Measurements from ENCODE around the gene TRIM14.
"Not testable (repeated sequence)": the region's sequence is repeated elsewhere in the genome, so short reads cannot be mapped to it uniquely, and the experiment has no call there.

The TRIM14 gene

DNA sequence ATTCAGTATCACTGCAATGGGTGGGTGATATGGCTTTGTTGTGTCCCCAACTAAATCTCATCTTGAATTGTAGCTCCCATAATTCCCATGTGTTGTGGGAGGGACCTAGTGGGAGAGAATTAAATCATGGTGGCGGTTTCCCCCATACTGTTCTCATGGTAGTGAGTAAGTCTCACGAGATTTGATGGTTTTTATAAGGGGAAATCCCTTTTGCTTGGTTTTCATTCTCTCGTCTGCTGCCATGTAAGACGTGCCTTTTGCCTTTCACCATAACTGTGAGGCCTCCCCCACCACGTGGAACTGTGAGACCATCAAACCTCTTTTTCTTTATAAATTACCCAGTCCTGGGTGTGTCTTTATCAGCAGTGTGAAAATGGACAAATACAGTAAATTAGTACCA lies 72.0 kb downstream of the TRIM14 start:
- no peak for DNase-seq (ENCODE audit: low read depth)

DNA sequence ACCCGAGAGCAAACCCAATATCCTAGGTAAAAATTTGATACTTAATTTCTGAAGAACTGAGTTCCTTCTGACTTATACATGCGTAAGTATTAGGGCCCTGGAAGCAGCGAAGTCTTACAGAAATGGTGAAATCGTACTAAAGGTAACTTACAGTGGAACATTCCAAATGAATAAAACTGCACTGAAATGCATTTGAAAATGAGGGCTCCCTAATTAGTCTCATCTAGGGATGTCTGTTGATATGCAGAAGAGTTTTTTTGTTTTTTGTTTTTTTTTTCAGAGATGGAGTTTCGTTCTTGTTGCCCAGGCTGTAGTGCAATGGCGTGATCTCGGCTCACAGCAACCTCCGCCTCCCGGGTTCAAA lies 72.9 kb downstream of the TRIM14 start:
- no peak for DNase-seq (ENCODE audit: low read depth)

DNA sequence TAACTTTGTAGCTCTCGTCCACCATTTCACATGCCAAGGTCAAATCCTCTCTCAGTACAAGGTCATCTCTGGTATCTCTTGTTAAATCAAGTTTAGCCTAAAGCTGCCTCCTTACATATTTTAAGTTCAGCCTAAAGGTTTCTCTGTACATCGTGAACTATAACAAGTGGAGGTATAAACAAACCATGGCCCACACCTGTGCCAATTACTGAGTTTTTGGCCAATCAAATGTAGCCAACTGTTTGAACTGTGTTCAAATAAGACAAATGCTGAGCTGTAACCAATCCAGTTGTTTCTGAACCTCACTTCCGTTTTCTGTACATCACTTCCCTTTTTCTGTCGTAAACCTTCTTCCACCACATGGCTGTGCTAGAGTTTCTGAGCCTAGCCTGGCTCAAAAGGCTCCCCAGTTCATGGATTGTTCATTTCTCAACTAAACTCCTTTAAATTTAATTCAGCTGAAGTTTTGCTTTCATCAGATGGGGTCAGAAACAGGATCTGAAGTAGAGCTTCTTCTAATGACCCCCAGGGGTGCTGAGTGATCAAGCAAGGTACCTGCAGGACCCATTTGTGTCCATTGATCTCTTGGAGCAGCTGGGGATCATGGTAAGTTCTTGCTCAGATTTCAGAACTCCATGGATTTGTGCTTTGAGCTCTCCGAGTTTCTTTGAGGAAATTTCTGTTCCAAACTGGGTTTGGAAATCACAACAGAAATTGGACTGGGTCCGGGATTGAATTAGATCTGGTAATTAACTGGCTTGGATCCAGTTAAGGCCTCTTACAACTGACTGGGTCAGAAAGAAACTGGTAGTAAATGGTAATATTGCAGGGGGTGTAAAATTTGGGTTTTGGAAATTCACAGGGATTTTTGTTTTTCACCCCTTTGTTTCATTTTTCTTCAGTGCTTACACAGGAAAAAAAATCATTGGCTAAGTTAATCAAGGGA lies 73.5 kb downstream of the TRIM14 start:
- DNase-seq (ENCODE audit: low read depth): no peak

DNA sequence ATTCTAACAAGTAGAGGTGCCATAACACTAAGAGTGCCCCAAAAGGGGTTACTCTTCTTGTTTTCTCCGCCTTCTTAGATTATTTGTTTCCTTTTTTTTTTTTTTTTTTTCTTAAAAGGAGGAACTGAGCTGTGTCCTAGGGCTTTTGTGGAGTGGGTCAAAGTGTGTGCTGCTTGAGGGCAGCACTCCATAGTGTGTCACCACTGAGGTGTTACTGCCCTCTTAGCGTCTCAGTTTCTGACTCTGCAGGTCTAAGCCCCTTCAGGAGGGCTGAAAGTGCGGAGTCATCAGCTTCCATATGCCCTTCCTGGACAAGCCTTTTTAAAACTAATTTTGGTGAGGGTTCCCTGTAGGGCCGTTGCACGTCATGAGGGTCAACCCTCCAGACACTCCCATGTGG lies 75.1 kb downstream of the TRIM14 start:
- DNase-seq (ENCODE audit: low read depth): no peak

DNA sequence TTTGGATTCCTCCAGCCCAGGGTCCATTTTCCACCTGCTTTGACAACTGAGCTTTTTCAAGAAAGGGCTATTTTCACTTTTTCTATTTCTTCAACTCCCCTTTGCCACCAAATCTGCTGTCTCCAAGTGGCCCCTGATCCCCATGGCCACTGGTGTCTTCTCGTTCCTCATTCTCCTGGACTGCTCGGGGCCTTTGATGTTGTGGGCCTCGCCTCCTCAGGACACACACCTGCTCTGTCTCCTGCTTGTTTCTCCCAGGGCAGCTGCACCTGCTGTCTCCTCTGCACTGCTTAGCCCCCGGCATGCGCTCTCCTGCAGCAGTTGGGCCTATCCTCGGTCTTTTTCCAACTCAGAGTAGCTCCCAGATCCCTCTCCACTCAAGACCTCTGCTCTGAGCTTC lies 78.8 kb downstream of the TRIM14 start:
- DNase-seq (ENCODE audit: low read depth): no peak

DNA sequence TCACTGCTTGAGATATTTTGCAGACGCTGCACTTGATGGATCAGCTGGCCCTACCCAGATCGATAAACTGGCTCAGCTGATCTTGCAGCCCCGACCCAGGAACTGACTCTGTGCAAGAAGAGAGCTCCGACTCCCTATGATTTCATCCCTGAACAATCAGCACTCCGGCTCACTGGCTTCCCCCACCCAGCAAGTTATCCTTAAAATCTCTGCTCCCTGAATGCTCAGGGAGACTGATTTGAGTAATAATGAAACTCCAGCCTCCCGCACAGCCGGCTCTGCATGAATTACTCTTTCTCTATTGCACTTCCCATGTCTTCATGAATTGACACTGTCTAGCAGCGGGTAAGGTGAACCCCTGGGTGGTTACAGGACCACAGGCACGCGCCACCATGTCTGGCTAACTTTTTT lies 79.4 kb downstream of the TRIM14 start:
- DNase-seq (ENCODE audit: low read depth): no peak

DNA sequence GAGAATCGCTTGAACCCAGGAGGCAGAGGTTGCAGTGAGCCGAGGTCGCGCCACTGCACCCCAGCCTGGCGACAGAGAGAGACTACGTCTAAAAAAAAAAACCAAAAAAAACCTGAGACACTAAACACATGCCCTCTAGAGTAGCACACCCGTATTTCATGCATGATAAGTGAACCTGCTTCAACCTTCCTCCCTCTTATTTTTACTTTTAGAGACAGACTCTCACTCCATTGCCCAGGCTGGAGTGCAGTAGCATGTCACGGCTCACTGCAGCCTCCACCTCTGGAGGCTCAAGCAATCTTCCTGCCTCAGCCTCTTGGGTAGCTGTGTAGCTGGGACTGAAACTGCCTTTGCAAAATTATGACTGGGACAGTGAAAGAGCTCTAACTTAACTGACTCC lies 80.1 kb downstream of the TRIM14 start:
- DNase-seq (ENCODE audit: low read depth): no peak

DNA sequence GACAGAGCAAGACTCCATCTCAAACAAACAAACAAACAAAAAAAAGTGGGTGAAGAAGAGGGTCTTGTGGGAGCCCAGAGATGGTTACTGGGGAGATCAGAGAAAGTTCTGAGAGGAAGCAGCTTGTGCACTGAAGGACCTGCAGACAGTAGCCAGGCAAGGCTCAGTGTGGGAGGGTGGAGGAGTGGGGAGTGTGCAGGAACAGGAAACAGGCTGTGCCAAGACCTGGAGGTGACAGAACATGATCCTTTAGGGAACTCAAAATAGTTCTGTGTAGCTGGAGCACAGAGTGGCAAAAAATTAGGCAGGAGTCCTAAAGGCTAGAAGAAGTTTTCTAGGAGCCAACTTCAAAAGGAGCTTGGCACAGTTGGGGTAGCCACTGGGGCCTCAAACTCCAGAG lies 81.7 kb downstream of the TRIM14 start:
- DNase-seq (ENCODE audit: low read depth): no peak

DNA sequence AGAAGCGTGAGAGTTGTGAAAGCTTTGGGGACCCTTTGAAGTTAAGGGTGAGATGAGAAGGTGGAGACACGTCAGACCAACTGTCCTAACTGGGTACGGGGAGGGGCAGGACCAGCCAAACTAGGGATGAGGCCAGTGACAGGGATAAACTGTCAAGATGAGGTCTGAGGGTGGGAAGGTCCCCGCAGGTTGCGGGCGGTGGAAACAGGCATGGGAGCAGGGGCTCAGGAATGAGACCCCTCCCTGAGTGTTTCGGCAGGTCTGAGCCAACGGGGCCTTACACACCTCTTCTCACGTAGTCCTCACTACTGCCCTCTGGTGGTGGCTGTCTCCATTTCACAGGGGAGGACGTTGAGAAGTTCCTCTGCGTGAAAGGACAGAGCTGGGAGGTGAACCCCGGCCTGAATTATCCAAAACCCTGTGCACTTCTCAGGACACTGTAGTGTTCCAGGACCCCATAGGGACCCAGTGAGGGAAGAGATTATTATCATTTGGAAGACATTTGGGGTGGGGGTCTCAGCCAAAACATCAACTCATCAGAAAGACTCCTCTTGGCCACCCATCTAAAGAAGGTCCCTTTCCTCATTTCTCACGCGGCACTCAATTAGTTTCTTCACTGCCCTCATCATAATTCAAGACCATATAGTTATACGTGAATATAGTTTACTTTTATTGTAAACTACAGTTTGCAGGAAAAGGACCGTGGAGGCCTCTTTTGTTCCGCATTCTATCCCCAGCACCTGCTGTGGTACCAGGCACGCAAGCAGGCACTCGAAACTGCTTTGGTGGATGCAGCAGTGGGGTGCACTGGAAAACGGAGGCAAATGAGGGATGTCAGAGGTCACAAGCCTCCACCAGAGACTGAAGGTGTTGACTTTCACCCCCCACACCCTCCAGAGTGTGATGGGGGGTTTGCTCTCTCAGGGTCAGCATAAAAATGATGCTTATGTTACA lies 84.2 kb downstream of the TRIM14 start:
- DNase-seq (ENCODE audit: low read depth): peak; percentile 65

DNA sequence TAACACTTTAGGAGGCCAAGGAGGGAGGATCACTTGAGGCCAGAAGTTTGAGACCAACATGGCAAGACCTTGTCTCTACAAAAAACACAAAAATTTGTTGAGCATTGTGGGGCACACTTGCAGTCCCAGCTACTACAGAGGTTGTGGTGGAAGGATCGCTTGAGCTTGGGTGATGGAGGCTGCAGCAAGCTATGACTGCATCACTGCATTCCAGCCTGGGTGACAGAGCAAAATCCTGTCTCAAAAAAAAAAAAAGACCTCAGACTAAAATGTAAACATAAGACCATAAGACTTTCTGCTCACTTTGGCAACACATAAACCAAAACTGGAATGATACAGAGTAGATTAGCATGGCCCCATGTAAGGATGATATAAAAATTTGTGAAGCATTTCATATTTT lies 87.1 kb downstream of the TRIM14 start:
- no peak for DNase-seq (ENCODE audit: low read depth)

DNA sequence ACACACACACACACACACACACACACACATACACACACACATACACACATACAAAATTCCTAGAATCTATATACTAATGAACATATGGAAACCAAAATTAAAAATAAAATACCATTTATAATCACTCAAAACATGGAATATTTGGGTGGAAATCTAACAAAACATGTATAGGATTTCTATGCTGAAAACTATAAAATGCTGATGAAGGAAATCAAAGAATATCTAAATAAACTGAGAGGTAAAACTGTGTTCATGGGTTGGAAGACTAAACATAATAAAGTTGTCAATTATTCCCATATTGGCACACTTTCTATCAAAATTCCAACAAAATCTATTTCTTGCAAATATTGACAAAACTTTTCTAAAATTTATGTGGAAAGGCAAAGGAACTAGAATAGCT lies 87.9 kb downstream of the TRIM14 start:
- DNase-seq (ENCODE audit: low read depth): no peak

DNA sequence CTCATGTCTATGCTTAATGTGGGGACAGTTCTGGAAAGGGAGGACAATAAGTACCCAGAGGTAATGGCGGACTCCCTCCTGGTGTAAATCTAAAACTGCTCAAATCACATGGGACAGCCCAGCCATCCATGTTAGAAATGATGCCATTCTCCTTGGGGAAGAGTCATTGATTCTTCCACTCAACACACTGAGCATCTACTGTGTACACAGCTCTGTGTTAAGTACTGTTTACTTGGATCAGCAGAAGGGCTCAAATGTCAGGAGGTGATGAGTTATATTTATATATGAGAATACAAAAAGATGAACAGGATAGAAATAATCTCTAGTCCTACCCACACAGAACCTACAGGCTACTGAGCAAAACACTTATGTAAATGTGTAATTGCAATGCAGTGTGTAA lies 94.3 kb downstream of the TRIM14 start:
- DNase-seq (ENCODE audit: low read depth): no peak

DNA sequence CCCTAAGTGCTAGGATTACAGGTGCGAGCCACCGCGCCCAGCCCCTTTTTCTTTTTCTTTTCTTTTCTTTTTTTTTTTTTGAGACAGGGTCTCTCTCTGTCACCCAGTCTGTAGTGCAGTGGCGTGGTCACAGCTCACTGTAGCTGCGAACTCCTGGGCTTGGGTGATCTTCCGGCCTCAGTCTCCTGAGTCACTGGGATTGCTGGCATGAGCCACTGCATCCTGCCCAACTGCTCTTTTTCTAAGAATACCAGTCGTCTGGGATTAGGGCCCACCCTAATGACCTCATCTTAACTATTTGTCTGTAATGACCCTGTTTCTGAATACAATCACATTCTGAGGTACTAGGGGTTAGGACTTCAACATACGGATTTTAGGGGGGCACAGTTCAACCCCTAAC lies 96.6 kb downstream of the TRIM14 start:
- no peak for DNase-seq (ENCODE audit: low read depth)

DNA sequence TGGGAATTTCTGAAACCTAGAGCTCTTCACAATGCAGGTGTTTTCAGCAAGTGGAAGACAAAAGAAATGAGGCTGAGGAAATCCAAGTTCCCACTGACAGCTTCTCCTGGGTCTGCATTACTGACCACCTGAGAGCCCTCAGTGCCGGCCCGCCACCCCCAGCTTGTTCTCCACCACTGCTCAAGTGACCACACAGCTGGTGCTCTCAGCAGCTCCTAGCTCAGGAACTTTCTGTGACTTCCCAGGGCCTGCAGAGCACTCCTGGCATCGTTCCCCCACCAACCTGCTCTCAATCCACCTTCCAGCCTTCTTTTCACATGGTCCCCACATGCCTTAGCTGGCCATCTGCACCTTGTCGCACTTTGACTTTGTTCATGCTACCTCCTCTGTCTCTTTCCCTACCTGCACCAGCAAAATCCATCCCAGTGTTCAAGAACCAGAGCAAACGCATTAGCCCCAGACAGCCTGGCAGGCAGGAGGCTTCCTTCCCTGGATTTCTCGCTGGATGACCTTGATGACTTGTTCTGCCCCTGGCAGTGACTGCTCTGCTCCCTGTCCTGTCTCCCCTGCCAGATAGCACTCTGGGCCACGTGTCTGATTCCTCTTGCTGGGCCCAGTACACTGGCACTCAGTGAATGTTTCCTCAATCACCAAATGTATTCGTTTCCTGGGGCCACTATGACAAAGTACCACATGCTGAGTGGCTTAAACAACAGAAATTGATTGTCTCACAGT lies 97.5 kb downstream of the TRIM14 start:
- no peak for DNase-seq (ENCODE audit: low read depth)

DNA sequence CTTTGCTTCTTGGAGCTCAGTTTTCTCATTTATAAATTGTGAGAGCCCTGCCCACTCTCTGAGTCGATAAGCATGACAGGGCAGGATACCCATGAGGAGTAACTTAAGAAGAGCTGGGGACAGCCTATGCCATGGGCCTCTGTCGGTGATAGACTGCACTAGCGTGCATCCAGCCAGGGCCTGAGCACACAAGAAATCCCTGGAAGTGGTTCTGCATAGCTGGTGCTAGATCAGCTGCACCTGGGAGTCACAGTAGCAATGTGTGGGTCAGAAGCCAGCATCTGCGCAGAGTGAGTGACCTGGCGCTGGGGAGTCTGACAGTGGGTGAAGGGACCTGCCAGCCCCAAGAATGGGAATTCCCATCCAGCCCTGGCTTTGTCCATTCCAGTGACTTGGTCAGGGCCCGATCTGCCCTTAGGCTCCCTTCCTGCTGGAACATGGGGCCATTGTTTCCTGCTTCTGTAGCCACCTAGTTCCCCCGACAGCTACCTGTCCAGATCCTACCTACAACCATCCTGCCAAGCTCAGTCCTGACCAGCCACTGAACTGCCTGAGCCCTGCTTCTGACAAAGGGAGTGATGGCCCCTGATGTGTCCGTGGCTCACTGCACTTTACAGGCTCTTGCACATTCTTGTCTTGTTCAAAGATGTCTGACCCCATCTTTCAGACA lies 98.4 kb downstream of the TRIM14 start:
- no peak for DNase-seq (ENCODE audit: low read depth)

DNA sequence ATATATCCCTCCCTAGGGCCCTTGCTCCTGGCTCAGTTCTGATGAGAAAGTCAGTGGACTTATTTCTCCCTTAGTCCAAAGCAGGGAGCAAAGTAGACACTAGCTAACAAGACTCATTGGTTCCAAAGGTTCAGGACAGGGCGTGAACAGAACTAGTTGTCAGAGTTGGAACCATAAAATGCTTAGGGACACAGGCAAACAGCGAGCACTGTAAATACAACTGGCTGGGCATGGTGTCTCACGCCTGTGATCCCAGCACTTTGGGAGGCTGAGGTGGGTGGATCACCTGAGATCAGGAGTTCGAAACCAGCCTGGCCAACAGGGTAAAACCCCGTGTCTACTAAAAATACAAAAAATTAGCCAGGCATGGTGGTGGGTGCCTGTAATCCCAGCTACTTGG lies 99.2 kb downstream of the TRIM14 start:
- DNase-seq (ENCODE audit: low read depth): not testable (repeated sequence)

Measured in stimulated activated CD8-positive, alpha-beta memory T cell treated with anti-CD3 and anti-CD28 coated beads, Interleukin-12 subunit alpha, Interleukin-12 subunit beta, amount 100 ng/mL, for 4 hours (primary cell).